HG02885 (cell line): ENCODE data around the gene MAP7D3.
"Not testable (repeated sequence)": the region's sequence is repeated elsewhere in the genome, so short reads cannot be mapped to it uniquely, and the experiment has no call there.

Experiments used
- ATAC-seq: cut with Tn5 transposase; IDR thresholded peaks from one replicate; pipeline ENCODE4 v1.9.1; 2021; ENCODE audit warnings: mild to moderate bottlenecking; ENCODE audit not compliant: unreplicated experiment, poor library complexity

Gene MAP7D3

GRCh38 chrX:136250191-136251040 lies 784 bp downstream of the MAP7D3 start:
- ATAC-seq, result peak; percentile 37

- ATAC-seq, result no peak
Observed at GRCh38 chrX:136246201-136246600, 5.0 kb downstream of the MAP7D3 start.

DNA sequence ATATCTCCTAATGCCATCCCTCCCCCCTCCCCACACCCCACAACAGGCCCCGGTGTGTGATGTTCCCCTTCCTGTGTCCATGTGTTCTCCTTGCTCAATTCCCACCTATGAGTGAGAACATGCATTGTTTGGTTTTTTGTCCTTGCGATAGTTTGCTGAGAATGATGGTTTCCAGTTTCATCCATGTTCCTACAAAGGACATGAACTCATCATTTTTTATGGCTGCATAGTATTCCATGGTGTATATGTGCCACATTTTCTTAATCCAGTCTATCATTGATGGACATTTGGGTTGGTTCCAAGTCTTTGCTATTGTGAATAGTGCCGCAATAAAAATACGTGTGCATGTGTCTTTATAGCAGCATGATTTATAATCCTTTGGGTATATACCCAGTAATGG lies 13.4 kb downstream of the MAP7D3 start:
- ATAC-seq, result not testable (repeated sequence)

- no peak for ATAC-seq
Observed at GRCh38 chrX:136237074-136237473, 14.1 kb downstream of the MAP7D3 start.

DNA sequence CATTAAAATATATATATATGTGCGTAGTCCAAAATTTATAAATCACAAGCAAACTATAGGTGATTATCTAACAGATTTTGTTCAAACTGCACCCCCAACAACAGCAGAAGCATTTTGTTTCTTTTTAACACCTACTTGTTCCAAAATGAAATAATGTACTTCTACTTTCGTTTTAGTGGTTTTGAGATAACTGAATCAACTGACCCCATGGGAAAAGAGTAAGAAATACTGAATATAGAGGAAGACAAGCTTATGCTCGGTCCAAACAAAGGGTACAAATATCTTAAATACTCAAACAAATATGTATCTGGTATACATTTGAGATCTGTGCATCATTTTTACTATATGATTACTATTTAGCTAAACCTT lies 22.4 kb downstream of the MAP7D3 start:
- peak; percentile 63 for ATAC-seq

- peak; percentile 64 for ATAC-seq
Observed at GRCh38 chrX:136227948-136228838, 23.0 kb downstream of the MAP7D3 start.

- ATAC-seq, result no peak
Observed at GRCh38 chrX:136227074-136227473, 24.1 kb downstream of the MAP7D3 start.

- ATAC-seq, result no peak
Observed at GRCh38 chrX:136221851-136222513, 29.2 kb downstream of the MAP7D3 start.

DNA sequence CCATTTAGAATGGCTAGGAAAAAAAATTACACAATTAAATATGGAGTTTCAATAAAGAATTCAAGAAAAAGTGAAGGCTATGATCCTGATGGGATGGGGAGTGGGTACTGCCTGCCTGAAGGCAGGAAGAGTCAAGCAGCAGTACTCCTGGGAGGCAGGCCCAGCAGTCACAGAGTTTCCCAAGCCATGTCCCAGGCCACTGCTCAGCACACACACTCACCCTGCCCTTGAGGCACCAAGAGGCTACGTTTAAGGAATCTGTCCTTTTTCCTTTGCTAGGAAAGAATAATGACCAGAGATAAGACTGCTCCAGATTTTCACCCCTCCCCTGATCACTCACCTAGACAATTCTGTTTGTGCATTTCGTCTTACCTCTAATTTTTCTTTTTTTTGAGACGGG lies 30.2 kb downstream of the MAP7D3 start:
- ATAC-seq, result no peak

- ATAC-seq, result no peak
Observed at GRCh38 chrX:136220540-136220939, 30.7 kb downstream of the MAP7D3 start.

DNA sequence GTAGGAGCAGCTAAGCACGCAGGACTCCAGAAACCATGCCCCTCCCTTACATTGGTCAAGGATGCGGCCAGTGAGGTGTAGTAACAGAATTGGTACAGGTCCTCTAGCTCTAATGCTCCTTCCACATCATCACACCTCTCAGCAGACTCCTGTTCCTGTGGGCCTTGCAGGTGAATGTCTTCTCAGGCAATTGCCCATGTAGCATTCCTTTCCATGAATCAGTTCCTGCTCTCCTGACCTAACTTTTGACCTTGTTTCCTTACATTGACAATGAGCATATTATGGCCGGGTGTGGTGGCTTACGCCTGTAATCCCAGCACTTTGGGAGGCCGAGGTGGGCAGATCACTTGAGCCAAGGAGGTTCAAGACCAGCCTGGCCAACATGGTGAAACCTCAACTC lies 31.3 kb downstream of the MAP7D3 start:
- ATAC-seq, result no peak

GRCh38 chrX:136215559-136215958 lies 35.6 kb downstream of the MAP7D3 start:
- ATAC-seq, result no peak

DNA sequence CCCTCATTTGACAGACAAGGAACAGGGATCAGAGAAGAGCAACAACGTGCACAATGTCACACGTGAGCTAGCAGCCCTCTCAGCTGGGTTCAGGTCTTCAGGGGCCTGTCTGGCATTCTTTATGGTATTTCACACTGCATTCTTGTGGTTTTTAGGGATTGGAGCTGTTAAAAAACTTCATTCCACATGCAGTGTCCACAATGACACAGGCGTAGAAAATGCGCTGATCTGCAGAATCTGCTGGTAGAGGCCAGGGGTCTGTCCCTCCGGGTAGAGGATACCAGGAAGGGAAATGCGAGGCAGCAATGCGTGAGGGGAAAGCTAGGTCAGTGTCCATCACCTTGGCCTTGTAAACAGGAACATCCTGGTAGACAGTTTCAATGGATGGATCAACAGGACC lies 36.6 kb downstream of the MAP7D3 start:
- no peak for ATAC-seq

DNA sequence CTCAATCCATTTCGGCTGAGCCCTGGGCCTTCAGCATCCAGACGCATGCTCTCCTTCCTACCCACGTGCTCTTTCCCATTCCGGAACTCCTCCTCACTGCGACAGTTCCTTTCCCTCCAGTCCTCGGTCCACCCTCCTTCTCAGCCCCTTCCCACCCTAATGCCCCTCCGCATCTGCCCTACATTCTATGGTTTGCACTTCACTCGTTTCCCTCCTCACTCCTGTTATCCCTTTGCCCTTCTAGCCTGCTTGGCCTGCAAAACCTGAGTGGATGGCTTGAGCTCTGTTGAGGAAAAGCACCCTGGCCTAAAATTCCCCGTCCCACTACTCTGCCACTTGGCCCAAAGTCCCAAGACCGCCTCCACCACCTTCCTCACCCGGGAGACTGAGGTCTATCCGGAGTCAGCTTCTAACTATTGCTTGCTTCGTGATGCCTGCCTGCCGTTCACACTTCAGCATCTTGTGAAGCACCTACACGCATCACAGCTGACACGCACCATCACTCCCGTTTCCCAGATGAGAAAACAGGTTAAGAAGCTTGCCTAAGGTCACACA lies 38.6 kb downstream of the MAP7D3 start:
- no peak for ATAC-seq

- no peak for ATAC-seq
Observed at GRCh38 chrX:136211766-136212556, 39.2 kb downstream of the MAP7D3 start.

DNA sequence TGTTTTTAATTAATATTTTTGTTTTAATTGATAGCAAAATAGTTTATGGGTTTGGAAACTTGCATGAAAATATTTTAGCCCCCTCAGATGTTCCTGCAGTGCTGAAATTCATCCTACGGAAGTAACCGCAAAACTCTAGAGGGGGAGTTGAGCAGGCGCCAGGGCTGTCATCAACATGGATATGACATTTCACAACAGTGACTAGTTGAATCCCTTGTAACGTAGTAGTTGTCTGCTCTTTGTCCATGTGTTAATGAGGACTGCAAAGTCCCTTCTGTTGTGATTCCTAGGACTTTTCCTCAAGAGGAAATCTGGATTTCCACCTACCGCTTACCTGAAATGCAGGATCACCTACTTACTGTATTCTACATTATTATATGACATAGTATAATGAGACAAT lies 40.4 kb downstream of the MAP7D3 start:
- no peak for ATAC-seq

DNA sequence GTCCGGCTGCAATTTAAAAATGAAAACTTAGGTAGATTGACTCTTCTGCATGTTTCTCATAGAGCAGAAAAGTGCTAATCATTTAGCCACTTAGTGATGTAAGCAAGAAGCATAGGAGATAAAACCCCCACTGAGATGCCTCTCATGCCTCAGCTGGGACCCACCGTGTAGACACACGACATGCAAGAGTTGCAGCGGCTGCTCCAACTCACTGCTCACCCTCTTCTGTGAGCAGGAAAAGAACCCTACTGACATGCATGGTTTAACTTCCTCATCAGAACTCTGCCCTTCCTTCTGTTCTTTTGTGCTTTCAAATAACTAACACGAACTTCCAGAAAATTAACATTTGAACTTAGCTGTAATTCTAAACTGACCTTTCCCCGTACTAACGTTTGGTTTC lies 41.0 kb downstream of the MAP7D3 start:
- no peak for ATAC-seq

- no peak for ATAC-seq
Observed at GRCh38 chrX:136209751-136210150, 41.4 kb downstream of the MAP7D3 start.

DNA sequence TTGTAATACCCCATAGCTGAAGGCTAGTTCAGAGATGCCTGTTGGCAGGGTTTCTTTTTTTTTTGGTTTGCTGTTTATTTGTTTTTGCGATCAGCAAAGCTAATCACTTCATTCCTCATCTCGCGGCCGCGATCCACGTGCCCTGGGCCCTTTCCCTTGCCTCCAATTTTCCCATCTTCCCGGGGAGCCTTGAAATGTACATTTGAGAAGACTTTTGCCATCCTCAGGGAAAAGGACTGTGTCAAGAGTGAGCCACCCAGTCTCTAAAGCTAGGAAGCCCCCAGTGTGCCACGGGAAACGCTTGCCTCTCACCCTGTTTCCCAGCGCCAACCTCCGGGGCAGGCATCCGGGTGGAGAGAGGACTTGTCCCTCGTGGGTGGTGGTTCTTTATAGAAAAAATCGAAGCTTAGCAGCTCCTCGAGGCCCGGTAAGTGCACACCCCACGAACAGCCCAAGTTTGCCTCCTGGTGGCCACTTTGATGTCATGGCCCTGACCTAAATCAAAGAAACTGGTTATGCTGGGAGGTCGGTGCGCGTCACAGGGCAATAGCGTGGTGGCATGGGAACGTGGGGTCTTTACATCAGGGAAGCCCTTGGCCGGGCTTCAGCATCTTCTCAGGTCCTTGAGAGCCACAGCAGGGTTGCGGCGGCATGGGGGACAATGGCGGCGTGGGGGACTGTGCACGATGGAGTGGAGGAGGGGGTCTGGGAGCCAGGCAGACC lies 42.0 kb downstream of the MAP7D3 start:
- no peak for ATAC-seq
